HG02852 (cell line): Measurements from ENCODE around the gene TLDC2.
"Not testable (repeated sequence)": the region's sequence is repeated elsewhere in the genome, so short reads cannot be mapped to it uniquely, and the experiment has no call there.

Experiments used
- ATAC-seq: cut with Tn5 transposase; IDR thresholded peaks from one replicate; pipeline ENCODE4 v1.9.1; 2021; ENCODE audit warnings: mild to moderate bottlenecking, moderate library complexity; ENCODE audit not compliant: unreplicated experiment

TLDC2 gene

DNA sequence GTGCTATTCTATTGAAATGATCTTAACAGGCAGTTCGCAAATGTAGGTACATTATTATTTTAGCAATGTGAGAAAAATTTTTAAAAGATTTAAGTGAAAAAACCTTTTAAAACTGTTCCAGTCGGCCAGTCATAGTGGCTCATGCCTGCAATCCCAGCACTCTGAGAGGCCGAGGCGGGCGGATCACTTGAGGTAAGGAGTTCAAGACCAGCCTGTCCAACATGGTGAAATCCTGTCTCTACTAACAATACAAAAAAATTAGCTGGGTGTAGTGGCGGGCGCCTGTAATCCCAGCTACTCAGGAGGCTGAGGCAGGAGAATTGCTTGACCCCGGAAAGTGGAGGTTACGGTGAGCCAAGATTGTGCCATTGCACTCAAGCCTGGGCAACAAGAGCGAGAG, 29.6 kb downstream of the TLDC2 start:
- ATAC-seq: not testable (repeated sequence)

DNA sequence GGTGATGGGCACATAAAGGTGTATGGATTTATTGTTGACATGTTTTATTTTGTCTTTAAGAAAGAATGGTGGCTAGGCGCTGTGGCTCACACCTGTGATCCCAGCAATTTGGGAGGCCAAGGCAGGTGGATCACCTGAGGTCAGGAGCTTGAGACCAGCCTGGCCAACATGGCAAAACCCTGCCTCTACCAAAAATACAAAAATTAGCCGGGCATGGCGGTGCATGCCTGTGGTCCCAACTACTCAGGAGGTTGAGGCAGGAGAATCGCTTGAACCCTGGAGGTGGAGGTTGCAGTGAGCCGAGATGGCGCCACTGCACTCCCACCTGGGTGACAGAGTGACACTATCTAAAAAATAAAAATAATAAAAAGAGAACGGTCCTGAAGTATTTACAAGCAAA, 30.1 kb downstream of the TLDC2 start:
- ATAC-seq: not testable (repeated sequence)

DNA sequence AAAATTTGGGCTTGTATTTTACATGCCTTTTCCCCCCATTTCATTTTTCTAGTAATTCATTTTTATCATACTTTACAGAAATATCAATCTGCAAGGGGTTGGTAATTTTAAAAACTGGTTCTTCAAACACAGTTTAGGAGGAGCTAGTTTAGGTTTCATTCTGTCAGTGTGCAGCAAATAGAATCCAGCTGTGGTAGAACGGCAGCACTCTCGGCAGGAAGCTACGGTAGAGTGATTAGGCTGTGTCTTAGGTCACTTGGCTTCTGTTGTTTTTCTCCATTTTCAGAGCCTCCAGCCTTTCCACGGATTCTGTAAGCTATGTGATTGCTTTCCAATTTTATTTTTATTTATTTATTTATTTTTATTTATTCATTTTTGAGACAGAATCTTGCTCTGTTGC, 32.7 kb downstream of the TLDC2 start:
- ATAC-seq: no peak

DNA sequence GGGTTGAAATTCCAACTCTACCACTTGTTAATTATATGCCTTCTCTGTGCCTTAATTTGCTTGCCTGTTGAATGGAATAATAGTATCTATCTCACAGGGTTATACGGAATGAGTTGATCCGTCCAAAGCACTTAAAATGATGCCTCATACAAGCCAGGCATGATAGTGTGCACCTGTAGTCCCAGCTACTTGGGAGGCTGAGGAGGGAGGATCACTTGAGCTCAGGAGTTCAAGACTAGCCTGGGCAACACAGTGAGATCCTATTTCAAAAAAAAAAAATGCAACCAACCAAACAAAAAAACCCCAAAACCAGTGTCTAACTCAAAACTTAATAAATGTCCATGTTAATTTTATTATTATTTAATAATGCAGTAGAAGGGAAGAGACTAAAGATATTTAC, 40.3 kb downstream of the TLDC2 start:
- no peak for ATAC-seq

DNA sequence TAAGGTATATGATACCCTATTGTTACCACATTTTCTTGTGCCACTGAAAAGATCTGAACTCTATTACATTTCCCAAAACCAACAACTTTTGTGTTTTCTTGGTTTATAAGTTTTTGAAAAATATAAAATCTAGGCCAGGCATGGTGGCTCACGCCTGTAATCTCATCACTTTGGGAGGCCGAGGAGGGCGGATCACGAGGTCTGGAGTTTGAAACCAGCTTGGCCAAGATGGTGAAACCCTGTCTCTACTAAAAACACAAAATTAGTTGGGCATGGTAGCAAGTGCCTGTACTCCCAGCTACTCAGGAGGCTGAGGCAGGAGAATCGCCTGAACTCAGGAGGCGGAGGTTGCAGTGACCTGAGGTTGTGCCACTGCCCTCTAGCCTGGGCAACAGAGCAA, 41.3 kb downstream of the TLDC2 start:
- ATAC-seq: no peak

DNA sequence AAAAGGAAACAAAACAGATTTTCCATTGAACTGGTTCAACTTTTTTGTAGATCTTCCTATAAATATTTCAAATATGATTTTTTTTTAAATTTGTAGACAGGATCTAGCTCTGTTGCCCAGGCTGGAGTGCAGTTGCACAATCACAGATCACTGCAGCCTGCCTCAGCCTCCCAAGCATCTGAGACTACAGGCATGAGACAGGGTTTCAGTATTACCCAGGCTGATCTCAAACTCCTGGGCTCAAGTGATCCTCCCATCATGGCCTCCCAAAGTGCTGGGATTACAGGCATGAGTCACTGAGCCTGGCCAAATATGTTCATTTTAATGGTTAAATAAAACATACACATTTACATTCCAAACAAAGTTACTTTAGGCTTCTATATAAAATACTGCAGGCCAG, 42.0 kb downstream of the TLDC2 start:
- ATAC-seq: no peak

DNA sequence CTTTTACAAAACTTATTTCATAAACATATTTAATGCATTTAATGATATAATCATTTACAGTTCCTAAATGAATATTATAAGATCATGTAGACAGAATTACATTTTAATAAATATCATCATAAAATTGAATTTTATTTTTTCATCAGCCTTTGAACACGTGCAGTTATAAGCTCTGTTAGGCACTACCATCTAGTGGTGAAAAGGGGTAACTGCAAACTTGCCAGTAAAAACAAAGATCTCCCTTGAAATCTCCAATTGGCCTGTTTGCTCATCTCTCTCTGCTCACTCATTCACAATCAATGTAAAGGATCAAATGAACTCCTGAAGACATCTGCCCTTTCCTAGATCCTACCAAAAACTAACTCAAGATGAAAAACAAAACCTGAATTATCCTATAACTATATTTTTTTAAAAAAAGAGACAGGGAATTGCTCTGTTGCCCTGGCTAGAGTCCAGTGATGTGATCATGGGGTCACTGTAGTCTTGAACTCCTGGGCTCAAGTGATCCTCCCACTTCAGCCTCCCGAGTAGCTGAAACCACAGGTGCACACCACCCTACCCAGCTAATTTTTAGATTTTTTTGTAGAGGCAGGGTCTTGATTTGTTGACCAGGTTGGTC, 43.9 kb downstream of the TLDC2 start:
- ATAC-seq: no peak

DNA sequence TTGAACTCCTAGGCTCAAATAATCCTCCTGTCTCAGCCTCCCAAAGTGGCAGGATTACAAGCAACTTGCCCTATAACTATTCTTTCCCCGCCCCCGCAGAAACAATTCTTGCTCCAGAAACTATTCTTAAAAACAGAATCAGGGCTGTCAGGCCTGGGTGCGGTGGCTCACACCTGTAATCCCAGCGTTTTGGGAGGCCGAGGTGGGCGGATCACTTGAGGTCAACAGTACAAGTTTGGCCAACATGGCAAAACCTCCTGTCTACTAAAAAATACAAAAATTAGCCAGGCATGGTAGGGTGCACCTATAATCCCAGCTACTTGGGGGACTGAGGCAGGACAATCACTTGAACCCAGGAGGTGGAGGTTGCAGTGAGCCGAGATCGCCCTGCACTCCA, 44.4 kb downstream of the TLDC2 start:
- ATAC-seq: no peak

DNA sequence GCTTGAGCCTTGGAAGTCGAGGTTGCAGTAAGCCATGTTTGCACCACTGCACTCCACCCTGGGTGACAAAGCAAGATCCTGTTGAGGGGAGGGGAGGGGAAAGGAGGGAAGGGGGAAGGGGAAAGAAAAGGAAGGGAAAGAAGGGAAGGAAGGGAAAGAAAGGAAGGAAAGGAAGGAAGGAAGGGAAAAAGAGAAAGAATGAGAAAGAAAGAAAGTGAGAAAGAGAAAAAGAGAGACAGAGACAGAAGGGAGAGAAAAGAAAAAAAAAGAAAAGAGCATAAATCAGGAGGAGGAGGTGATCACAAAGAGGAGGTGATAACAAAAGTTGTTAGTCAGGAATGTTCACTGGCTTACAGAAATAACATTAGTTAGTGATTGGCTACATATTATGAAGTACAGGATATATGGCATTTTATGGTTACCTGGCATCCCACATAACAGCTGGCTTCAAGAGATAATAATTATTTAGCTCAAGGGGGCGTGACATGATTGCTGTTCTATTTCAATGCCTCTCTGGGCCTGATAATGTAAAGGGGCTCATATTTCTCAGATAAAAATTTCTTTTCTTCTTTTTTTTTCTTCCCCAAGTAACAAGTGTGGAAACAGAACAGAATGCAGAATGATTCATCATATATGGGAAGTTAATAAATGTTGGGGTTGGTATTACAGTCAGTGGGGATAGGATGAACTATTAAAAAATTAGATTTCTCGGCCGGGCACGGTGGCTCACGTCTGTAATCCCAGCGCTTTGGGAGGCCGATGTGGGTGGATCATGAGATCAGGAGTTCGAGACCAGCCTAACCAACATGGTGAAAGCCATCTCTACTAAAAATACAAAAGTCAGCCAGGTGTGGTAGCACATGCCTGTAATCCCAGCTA, 48.5 kb downstream of the TLDC2 start:
- no peak for ATAC-seq

DNA sequence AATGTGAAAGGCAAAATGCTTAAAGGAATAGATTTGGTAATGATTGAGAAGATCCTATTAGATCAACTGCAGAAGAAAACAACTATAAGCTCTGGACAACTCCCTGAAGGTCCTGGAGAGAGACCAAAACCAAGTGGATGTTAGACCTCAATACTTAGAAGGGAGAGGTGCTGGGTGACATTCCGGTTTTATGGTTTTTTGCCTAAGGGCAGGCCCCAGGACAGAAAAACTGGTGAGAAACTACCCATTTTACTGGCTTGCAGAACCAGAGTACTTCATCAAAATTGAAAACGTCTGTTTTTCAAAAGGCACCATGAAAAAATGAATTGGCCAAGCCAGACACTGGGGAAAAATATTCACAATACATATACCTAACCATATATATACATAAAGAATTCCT, 49.3 kb downstream of the TLDC2 start:
- no peak for ATAC-seq

DNA sequence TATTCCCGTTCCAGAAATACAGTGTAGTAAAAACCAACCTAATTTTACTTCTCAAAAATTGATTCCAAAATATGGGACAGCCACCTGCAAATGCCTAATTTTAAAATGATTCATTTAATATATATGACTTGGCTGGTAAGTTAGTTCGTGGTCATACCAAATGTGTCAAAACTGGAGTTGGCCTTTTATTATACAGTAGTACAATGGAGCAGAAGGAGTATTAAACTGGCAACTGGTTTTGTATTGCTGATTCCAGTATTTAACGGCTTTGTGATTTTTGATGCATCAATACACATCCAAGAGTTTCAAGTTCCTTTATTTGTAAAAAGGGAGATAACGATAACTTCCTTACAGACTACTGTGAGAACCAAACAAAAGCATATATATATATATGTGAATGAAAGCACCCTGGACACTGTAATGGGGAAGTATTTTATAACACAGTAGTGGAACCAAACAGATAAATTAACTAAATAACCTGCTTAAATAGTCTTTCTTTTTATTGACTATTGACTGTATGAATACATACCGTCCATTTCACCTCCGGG, 50.8 kb downstream of the TLDC2 start:
- ATAC-seq: no peak

DNA sequence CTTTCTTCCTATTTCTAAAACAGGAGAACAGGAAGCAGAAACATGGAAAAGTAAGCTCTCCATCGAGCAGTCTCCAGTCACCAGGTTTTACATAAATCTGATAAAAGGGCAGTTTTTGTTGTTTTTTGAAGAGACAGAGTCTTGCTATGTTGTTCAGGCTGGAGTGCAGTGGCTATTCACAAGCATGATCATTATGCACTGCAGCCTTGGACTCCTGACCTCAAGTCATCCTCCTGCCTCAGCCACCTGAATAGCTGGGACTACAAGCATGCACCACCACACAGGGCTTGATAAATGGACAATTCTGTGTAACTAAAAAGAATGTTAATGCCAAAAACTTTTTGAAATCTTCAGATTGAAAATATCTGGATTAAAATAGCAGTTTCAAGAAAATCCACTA, 51.8 kb downstream of the TLDC2 start:
- no peak for ATAC-seq

DNA sequence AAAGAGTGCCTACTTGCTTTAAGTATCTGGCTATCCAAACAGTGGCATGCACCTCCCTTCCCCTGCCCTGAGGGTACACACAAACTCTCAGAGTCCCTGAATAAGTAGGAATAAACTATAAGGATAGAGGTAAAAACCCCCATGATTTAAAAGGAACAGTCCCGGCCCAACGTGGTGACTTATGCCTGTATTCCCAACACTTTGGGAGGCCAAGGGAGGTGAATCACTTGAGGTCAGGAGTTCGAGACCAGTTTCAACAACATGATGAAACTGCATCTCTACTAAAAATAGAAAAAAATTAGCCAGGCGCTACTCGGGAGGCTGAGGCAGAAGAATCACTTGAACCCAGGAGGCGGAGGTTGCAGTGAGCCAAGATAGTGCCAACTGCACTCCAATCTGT, 53.4 kb downstream of the TLDC2 start:
- no peak for ATAC-seq

DNA sequence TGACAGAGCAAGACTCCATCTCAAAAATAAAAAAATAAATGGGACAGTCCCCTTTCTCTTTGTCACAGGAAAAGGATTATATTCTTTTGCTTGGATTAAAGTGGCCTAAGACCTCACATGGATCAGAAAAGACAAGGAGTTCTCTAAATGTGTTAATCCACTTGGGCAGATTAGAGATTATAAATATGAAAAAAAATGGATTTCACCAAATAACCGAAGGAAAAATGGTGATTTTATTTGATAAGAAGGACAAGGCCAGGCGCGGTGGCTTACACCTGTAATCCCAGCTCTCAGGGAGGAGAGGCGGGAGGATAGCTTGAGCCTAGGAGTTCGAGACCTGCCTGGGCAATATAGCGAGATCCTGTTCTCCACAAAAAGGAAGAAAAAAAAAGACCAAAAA, 53.8 kb downstream of the TLDC2 start:
- ATAC-seq: no peak

DNA sequence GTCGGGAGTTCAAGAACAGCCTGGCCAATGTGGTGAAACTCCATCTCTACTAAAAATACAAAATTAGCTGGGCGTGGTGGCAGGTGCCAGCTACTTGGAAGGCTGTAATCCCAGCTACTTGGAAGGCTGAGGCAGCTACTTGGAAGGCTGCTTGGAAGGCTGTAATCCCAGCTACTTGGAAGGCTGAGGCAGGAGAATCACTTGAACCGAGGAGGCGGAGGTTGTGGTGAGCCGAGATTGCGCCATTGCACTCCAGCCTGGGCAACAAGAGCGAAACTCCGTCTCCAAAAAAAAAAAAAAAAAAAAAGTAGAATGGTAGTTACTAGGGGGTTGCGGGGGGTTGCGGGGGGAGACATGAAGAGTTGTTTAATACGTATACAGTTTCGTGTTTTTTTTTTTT, 56.1 kb downstream of the TLDC2 start:
- not testable (repeated sequence) for ATAC-seq

DNA sequence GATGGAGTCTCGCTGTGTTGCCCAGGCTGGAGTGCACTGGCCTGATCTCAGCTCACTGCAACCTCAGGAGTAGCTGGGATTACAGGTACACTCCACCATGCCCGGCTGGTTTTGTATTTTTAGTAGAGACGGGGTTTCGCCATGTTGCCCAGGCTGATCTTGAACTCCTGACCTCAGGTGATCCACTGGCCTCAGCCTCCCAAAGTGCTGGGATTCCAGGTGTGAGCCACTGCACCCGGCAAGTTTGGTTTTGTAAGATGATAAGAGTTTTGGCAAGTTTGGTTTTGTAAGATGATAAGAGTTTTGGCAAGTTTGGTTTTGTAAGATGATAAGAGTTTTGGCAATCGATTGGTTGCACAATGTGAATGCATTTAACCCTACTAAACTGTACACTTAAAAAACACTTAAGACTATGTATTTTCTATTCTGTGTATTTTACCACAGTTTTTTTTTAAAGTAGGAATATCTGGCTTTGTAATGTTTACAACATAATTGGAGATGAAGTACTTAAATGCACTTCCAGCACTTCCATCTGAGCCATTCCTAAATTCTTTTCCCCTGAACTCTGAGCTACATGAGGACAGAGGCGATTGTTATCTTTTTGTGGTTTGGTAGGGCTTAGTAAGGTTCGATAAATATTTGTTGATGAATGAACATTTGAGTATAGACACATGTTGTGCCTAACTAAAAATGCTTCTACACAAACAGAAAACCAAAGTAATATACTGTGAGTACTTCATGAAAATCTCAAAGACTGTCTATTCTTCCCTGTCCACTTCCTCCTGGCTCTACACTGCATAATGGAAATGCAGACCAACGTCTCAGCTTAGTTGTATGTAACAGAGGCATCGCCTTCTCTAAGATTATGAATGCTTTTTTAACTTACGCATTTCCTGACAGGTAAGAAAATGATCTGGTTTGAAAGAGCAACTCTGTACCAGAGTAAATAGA, 56.8 kb downstream of the TLDC2 start:
- ATAC-seq: no peak

DNA sequence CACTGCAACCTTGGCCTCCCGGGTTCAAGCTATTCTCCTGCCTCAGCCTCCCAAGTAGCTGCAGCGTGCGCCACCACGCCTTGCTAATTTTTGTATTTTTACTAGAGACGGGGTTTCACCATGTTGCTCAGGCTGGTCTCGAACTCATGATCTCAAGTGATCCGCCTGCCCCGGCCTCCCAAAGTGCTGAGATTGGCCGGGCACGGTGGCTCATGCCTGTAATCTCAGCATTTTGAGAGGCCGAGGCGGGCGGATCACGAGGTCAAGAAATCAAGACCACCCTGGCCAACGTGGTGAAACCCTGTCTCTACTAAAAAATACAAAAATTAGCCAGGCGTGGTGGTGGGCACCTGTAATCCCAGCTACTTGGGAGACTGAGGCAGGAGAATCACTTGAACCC, 57.6 kb downstream of the TLDC2 start:
- not testable (repeated sequence) for ATAC-seq

DNA sequence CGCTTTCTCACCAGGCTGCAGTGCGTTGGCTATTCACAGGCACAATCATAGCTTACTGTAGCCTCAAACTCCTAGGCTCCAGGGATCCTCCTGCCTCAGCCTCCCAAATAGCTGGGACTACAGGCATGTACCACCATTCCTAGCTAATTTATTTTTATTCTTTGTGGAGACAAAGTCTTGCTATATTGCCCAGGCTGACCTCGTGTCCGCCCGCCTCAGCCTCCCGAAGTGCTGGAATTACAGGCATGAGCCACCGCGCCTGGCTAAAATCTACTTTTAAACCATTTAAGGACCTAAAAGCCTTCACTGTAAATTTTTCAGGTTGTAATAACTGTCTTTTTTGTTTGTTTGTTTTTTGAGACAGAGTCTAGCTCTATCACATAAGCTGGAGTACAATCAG, 60.4 kb downstream of the TLDC2 start:
- no peak for ATAC-seq

DNA sequence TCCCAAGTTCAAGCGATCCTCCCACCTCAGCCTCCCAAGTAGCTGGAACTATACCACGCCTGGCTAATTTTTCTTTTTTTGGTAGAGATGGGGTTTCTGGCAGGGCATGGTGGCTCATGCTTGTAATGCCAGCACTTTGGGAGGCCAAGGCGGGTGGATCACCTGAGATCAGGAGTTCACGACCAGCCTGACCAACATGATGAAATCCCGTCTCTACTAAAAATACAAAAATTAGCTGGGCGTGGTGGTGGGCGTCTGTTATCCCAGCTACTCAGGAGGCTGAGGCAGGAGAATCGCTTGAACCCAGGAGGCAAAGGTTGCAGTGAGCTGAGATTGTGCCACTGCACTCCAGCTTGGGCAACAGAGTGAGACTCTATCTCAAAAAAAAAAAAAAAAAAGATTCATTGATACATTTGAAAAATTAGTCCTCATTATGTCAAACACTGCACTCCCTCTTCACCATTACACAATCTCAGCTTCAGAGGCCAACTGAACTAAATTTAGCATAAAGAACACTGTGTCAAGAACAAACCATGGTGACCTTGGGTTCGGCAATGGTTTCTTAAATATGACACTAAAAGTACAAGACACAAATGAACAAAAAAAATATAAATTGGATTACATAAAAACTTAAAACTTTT, 60.9 kb downstream of the TLDC2 start:
- not testable (repeated sequence) for ATAC-seq

DNA sequence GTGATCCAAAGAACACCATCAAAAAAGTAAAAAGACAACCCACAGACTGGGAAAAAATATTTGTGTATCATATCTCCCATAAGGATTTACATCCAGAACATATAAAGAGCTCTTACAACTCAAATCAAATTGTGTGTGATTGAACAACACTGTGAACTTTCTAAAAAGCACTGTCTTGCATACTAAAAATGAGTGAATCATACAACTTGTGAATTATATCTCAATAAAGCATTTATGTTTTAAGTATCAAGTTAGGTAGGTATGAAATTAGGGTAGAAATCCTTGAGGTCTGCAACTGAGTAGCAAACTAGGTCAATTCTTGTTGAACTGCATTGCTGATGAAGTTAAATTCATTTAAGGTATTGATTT, 61.4 kb downstream of the TLDC2 start:
- no peak for ATAC-seq

DNA sequence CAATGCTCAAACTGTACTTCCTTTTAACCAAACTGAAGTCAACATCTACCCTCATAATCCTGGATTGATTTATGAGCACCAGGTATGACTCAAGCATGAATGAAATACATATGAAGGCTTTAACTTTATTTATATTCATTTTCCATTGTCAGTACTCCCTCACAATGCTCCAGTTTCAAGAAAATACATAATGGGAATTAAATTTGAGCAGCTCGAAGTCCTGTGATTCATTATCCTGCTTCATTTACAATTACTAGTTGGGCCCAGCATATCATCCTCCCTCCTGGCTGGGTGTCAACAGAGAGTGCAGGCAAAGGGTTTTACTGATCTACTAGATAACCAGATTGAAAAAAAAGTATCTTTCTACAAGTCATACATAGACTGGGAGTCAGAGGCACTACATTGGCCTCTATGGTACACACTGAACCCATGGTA, 65.5 kb downstream of the TLDC2 start:
- no peak for ATAC-seq
